Esophagus squamous epithelium (tissue), 4 donors: ENCODE results near the gene CNTD1.

Experiments used
- POLR2A ChIP-seq, 4 donors: fragments of 450-650 bp; IDR thresholded peaks; one replicate each; pipeline ENCODE4 v1.6.1; 2017; ENCODE audit warnings: antibody characterized with exemption in 4 of 4, mild to moderate bottlenecking in 4 of 4, moderate library complexity in 3 of 4
- TF ChIP-seq, protein P1 (sequence below), 6 experiments: fragments of 450-650 bp in 4 of 6; fragments of 200-600 bp in 2 of 6; sonication (generic) in 2 of 6; IDR thresholded peaks; one replicate each; pipeline ENCODE4 v1.5.1; 2016 to 2019; ENCODE audit warnings: antibody characterized with exemption in 6 of 6, mild to moderate bottlenecking in 4 of 6, moderate library complexity in 4 of 6

DNA sequence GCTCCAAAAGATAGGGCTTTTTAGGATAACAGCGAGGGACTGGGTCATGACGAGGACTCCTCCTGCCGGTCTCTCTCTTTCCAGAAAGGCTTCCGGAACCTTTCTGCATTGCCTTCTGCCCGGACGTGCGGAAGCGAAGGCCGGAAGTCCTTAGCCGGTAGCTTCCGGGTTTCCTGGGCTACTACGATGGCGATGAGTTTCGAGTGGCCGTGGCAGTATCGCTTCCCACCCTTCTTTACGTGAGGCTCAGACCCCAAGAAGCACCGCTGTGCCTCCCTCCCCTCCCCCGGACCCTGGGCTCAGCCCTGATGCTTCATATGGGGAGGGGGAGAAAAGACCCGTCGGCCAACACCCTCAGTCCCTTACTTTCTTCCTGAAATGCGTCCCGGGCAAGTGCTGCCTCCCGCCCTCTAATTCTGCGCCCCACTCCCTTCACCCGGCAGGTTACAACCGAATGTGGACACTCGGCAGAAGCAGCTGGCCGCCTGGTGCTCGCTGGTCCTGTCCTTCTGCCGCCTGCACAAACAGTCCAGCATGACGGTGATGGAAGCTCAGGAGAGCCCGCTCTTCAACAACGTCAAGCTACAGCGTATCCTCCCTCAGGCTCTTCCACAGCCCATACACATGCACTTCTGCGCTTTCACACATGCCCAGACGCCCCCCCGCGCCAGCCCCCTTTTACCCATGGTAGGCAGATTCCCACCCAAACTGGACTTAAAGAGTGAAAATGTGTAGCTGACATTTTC, 25.2 kb upstream of the CNTD1 start, which contains the start of gene VPS25:
- TF ChIP-seq, protein P1, sequence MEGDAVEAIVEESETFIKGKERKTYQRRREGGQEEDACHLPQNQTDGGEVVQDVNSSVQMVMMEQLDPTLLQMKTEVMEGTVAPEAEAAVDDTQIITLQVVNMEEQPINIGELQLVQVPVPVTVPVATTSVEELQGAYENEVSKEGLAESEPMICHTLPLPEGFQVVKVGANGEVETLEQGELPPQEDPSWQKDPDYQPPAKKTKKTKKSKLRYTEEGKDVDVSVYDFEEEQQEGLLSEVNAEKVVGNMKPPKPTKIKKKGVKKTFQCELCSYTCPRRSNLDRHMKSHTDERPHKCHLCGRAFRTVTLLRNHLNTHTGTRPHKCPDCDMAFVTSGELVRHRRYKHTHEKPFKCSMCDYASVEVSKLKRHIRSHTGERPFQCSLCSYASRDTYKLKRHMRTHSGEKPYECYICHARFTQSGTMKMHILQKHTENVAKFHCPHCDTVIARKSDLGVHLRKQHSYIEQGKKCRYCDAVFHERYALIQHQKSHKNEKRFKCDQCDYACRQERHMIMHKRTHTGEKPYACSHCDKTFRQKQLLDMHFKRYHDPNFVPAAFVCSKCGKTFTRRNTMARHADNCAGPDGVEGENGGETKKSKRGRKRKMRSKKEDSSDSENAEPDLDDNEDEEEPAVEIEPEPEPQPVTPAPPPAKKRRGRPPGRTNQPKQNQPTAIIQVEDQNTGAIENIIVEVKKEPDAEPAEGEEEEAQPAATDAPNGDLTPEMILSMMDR (IDR thresholded peaks at IDR 0.05) = peak in 3 of 6 experiments; percentile 4 to 16 (median 10)
- TF ChIP-seq POLR2A (IDR thresholded peaks at IDR 0.05) = peak in 2 of 4 donors; percentile 37 to 63
